Measurements from ENCODE around the gene PLOD1.
"Not testable (repeated sequence)": the region's sequence is repeated elsewhere in the genome, so short reads cannot be mapped to it uniquely, and the experiment has no call there.

Gene PLOD1

GRCh38 chr1:11939794-11940193 is 5.3 kb downstream of the PLOD1 start:
- DNase-seq (ENCODE audit: low spot score), result not testable (repeated sequence)

GRCh38 chr1:11940260-11940921 is 5.9 kb downstream of the PLOD1 start:
- no peak for DNase-seq (ENCODE audit: low spot score)

- no peak for DNase-seq (ENCODE audit: low spot score)
Measured at GRCh38 chr1:11942280-11942679, 7.8 kb downstream of the PLOD1 start.

DNA sequence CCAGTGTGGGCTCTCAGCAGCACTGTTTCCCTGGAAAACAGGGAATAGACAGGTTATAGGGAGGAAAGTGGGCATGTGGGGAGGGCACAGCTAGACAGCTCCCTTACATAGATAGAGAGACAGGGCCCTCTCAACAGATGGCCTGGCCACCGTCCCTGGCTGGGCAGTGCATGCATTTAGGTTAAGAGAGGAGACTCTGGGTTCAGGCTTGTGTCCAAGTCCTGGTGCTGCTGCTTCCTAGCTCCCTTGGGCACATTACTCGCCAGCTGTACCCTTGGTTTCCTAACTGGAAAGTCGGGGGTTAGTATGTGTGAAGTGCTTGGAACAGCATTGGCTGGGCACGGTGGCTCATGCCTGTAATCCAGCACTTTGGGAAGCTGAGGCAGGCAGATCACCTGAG is 9.1 kb downstream of the PLOD1 start:
- DNase-seq (ENCODE audit: low spot score), result no peak

DNA sequence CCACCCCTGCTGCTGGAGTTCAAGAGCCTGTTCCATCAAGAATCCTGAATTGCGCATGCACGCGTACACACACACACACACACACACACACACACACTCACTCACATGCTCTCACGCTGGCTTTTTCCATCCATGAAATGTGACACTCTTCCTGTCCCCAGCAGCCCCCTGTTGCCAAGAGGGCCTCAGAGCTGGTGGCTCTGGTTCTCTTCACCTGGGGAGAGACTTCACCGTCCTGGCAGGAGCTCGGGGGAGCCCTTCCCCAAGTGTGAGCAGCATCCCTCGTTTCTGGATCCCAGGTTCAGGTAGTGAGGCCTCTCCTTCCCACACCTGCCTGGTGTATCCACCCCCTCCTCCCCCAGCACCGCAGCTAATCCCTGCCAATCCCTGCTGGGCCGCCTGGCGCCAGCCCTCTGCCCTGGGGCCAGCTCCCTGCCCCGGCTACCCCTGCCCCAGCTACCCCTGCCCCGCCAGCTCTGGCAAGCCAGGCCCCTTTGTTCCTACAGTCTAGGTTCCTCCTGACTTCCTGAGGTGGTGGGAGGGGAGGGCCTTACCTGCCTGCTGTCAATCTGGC is 9.9 kb downstream of the PLOD1 start:
- DNase-seq (ENCODE audit: low spot score), result no peak

DNA sequence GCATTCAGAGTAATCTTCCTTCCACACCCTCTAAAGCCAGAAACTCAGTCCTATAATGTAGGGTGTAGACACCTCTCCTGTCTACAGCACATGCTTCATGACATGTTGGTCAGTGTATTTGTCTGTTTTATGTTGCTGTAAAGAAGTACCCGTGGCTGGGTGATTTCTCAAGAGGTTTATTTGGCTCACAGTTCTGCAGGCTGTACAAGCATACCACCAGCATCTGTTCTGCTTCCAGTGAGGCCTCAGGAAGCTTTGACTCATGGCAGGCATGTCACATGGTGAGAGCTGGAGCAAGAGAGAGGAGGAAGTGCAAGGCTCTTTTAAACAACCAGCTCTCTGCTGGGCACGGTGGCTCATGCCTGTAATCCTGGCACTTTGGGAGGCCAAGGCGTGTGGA is 12.1 kb downstream of the PLOD1 start:
- DNase-seq (ENCODE audit: low spot score), result no peak

DNA sequence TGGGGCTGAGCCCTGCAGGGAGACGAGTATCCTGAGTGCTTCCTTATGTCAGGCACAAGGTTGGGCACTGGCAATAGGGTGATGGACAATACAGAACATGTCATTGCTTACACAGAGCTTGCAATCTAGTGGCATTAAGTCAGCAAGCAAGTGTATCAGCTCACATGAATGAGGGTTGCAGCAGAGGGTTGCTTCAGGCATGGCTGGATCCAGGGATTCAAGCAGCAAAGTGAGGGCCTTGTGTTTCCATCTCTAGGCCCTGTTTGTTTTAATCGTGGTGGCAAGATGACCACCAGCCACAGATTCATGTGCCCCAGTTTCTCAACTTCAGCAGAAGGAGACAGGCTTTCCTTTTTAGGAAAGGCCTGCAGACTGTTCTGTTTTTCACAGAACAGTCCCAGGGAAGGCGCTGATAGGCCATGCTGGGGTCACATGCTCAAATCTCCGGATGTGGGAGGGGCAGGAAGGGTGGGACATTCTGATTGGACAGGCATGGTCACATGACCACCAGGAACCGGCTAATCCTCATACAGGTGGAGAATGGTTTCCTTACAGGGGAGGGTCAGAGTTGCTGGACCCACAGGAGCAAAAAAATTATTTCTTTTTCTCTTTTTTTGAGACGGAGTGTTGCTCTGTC is 14.4 kb downstream of the PLOD1 start:
- DNase-seq (ENCODE audit: low spot score), result peak; percentile 97

GRCh38 chr1:11951901-11952300 is 17.4 kb downstream of the PLOD1 start:
- no peak for DNase-seq (ENCODE audit: low spot score)

- no peak for DNase-seq (ENCODE audit: low spot score)
Measured at GRCh38 chr1:11952455-11953109, 18.1 kb downstream of the PLOD1 start.

DNA sequence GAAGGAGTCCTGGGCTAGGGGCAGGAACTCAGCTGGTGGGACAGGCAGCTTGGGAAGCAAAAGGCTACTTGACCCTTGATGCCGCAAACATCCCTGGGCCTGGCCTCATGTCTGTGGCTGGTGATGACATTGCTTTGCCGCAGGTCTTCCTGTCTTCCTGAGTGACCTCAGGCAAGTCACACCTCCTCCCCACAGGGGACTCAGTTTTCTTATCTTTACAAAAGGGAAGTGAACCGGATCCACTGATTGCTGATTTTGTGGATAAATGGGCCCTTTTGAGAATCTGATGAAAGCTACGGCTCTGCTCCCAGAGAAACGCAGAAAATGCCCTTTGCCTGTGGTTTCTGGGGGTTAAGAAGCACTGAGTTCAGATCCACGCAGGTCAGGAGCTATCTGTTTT is 20.7 kb downstream of the PLOD1 start:
- DNase-seq (ENCODE audit: low spot score), result no peak

GRCh38 chr1:11957398-11957797 is 22.9 kb downstream of the PLOD1 start:
- no peak for DNase-seq (ENCODE audit: low spot score)

DNA sequence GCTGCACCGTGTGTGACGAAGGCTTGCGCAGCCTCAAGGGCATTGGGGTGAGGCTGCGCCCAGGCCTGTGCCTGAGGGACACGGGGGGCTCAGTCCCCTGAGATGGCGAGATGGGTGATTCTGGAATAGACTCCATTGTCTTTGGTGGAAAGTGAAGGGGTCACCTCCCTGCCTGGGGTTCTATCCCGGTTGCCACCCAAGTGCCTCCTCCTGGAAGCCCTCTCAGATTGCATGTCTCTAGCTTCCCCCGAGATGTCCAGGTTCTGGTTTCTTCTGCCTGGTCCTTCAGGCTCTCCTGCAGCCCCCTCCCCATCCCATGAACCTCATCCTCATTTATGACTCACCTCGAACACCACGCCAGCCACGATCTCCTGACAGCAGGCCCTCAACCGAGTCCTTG is 23.4 kb downstream of the PLOD1 start:
- no peak for DNase-seq (ENCODE audit: low spot score)

- no peak for DNase-seq (ENCODE audit: low spot score)
Measured at GRCh38 chr1:11960276-11960675, 25.8 kb downstream of the PLOD1 start.

GRCh38 chr1:11960715-11961114 is 26.2 kb downstream of the PLOD1 start:
- DNase-seq (ENCODE audit: low spot score), result peak; percentile 32

DNA sequence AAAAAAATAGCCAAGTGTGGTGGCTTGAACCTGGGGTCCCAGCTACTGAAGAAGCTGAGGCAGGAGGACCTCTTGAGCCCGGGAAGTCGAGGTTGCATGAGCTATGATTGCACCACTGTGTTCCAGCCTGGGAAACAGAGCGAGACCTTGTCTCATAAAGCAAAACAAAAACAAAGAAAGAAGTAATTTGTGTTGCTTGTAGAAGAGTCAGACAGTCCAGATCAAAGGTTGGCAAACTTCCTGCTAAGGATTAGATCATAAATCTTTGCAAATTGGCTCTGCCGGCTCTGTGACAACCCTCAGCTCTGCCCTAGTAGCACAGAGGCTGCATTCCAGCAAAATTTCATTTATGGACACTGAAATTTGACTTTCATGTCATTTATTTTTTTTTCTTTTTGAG is 26.7 kb downstream of the PLOD1 start:
- no peak for DNase-seq (ENCODE audit: low spot score)

DNA sequence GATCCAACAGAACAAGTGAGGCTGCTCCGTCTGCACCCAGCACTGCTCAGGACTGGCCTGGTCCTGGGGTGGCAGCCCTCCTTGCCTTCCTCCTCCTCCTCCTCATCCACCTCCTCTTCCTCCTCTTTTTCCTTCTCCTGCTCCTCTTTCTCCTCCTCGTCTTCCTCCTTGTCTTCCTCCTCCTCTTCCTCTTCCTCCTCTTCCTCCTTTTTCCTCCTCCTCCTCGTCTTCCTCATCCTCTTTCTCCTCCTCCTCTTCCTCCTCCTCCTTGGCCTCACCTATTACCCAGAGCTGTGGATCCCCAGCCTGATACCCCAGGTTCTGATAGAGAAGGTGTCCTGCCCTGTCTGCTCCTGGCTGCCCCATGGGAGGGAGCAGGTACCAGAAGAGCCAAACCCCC is 29.1 kb downstream of the PLOD1 start:
- no peak for DNase-seq (ENCODE audit: low spot score)

DNA sequence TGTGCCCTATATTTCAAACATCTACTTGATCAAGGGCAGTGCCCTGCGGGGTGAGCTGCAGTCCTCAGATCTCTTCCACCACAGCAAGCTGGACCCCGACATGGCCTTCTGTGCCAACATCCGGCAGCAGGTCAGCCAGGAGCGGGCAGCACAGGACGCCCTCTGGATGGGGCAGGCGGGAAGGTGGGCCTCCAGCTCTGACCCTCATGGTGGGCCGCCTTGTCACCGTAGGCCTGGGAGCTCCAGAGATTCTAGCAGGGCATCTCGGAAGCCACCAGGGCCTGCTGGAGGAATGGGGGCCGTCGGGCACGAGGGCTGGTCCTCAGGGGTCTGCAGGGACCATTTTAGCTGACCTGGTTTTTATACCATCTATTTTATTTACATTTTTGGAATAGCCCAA is 30.1 kb downstream of the PLOD1 start:
- DNase-seq (ENCODE audit: low spot score), result no peak

GRCh38 chr1:11967028-11967547 is 32.6 kb downstream of the PLOD1 start:
- DNase-seq (ENCODE audit: low spot score), result peak; percentile 69

DNA sequence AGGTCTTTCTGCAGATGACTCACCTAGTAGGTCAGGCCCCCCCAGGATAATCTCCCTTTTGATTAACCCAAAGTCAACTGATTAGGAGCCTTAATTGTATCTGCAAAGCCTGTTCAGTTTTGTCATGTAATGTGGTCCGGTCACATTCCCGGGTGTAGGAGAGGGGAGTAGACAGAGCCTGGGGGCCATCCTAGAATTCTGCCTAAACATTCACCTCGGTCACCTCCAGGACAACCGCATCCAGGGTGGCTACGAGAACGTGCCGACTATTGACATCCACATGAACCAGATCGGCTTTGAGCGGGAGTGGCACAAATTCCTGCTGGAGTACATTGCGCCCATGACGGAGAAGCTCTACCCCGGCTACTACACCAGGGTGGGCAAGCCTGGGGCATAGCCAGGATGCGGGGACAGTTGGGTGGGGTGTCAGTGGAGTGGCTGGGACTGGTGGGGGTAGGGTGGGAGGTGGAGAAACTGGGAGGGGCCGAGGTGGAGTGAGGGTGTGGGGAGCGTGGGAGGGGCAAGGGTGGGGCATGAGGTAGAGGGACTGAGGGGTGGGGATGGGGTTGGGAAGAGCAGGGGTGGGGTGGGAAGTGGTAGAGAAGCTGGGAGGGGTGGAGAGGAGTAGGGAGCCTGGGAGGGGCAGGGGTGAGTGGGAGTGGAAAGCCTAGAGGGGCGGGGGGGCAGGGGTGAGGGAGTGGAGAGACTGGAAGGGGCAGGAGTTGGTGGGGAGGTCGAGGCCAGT is 36.1 kb downstream of the PLOD1 start:
- no peak for DNase-seq (ENCODE audit: low spot score)

- DNase-seq (ENCODE audit: low spot score), result no peak
Measured at GRCh38 chr1:11977625-11978024, 43.1 kb downstream of the PLOD1 start.

- DNase-seq (ENCODE audit: low spot score), result no peak
Measured at GRCh38 chr1:11978301-11978700, 43.8 kb downstream of the PLOD1 start.

All from NAMALWA (cell line).